ENCODE data around the gene NPRL2. TPM values are rescaled to one million over a fixed set of nuclear protein-coding genes. Genes with fewer than 3 reads are reported as not detected.

Gene NPRL2
- total RNA-seq, 1 experiment from 2014 or later, result 29.8 TPM

GRCh38 chr3:50304601-50305000, 46.0 kb downstream of the NPRL2 start:
- CTCF ChIA-PET, result no interaction called here
- POLR2A ChIA-PET, result no interaction called here
- Mint-ChIP-seq H3K4me1 (ENCODE audit: low read depth, unreplicated experiment) (peaks cover 5% of the 10 kb centered on the region), H3K36me3 (ENCODE audit: insufficient read depth, unreplicated experiment) (peaks cover 4% of the 10 kb centered on the region), H3K27ac (ENCODE audit: unreplicated experiment) (no peak overlapping the region), H3K9me3 (ENCODE audit: unreplicated experiment) (no peaks in the 10 kb centered on the region), H3K4me3 (ENCODE audit: unreplicated experiment) (no peak overlapping the region), H3K27me3 (ENCODE audit: insufficient read depth, unreplicated experiment) (no peaks in the 10 kb centered on the region)
- H3K4me1 ChIP-seq, result peaks cover 21% of the 10 kb centered on the region
- no peaks in the 10 kb centered on the region for H3K27me3 ChIP-seq (replicated peaks; ENCODE audit: control insufficient read depth, insufficient read depth, low read length)
- no TSS peak for BruUV-seq (replicated peaks)
- peaks cover 24% of the 10 kb centered on the region for H3K9me3 ChIP-seq
- no peak overlapping the region for H3K4me3 ChIP-seq (ENCODE audit: low read depth, low read length)
- TF ChIP-seq CTCF (IDR thresholded peaks at IDR 0.05; ENCODE audit: insufficient read depth in 1 of 2, low read depth in 1 of 2, low read length in 1 of 2, severe bottlenecking in 1 of 2, unreplicated experiment in 1 of 2), result no peak
- DNase-seq, result no peak
- intact Hi-C loops (cut with micrococcal nuclease; ENCODE audit: unreplicated experiment), result no loop called here
- H3K36me3 ChIP-seq (ENCODE audit: control insufficient read depth, insufficient read depth, low read length), result no peaks in the 10 kb centered on the region; the same call in 1 of the 2 replicates

DNA sequence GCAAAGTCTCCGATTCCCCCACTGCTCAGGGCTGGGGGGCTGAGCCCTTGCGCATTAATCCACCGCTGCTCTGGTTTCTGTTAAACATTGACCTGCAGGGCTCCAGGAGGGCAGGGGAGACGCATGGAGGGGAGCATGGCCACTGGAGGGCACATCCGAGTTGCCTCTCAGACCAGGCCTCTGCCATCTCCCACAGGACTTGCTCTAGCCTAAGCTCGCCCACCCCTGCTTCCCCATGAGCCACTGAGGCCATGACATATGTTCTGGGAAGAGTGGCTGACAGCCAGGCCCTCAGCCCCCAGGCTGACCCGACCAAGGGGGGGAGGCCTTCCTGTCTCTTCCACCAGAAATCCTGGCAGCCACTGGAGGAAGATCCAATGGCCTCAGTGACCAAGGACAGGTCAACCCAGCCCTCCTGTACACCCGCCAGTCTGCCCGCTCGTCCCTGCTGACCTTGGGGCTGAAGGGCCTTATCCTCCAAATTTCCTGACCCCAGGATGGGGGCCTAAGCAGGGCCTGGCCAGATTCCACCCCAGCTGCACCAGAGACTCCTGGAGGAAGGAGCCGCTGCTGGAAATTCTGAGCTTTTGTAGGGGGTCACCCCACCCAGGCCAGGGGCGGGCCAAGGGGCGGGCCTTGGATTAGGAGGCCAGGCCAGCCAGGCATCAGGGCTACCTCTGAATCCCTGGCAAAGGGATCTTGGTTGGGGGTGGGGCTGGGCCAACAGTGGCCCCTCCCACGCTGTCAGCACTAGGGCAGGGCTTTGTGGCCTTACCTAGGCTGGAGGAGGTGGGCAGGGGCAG, 47.4 kb downstream of the NPRL2 start, which contains the start of gene HYAL1:
Gene HYAL1, minus strand, starts transcription at position 562 of the 803 bp plus-strand sequence. CDS start 618 bp downstream, outside the sequence.
- POLR2A ChIA-PET, result no interaction called here
- Mint-ChIP-seq H3K27ac (ENCODE audit: unreplicated experiment) (no peak within 1 kb of the TSS), H3K27me3 (ENCODE audit: insufficient read depth, unreplicated experiment) (no peaks in the 10 kb centered on the region), H3K4me3 (ENCODE audit: unreplicated experiment) (no peak within 1 kb of the TSS), H3K36me3 (ENCODE audit: insufficient read depth, unreplicated experiment) (peaks cover 11% of the 10 kb centered on the region), H3K9me3 (ENCODE audit: unreplicated experiment) (no peaks in the 10 kb centered on the region), H3K4me1 (ENCODE audit: low read depth, unreplicated experiment) (peaks cover 7% of the 10 kb centered on the region)
- peaks cover 15% of the 10 kb centered on the region for H3K9me3 ChIP-seq
- H3K27me3 ChIP-seq (replicated peaks; ENCODE audit: control insufficient read depth, insufficient read depth, low read length), result no peaks in the 10 kb centered on the region
- intact Hi-C loops (cut with micrococcal nuclease; ENCODE audit: unreplicated experiment), result no loop called here
- TF ChIP-seq CTCF (IDR thresholded peaks at IDR 0.05; ENCODE audit: insufficient read depth in 1 of 2, low read depth in 1 of 2, low read length in 1 of 2, severe bottlenecking in 1 of 2, unreplicated experiment in 1 of 2), result peak in 1 of 2 experiments; percentile 40
- H3K36me3 ChIP-seq (ENCODE audit: control insufficient read depth, insufficient read depth, low read length), result no peaks in the 10 kb centered on the region; the same call in 1 of the 2 replicates
- H3K4me3 ChIP-seq (ENCODE audit: low read depth, low read length), result no peak within 1 kb of the TSS
- TSS peak; percentile 30 for BruUV-seq (replicated peaks)
- CTCF ChIA-PET, result interaction anchor here (0.7 to 1.5 kb wide), 4 partner anchors 12 to 34 kb away, joined by 3 to 12 read pairs (median 4); no protein-coding TSS in a partner anchor
- H3K4me1 ChIP-seq, result peaks cover 17% of the 10 kb centered on the region
- DNase-seq, result peak; percentile 65 to 67

- Mint-ChIP-seq H3K27me3 (ENCODE audit: insufficient read depth, unreplicated experiment) (no peaks in the 10 kb centered on the region), H3K27ac (ENCODE audit: unreplicated experiment) (no peak overlapping the region), H3K36me3 (ENCODE audit: insufficient read depth, unreplicated experiment) (peaks cover 11% of the 10 kb centered on the region), H3K4me1 (ENCODE audit: low read depth, unreplicated experiment) (peaks cover 11% of the 10 kb centered on the region), H3K9me3 (ENCODE audit: unreplicated experiment) (no peaks in the 10 kb centered on the region), H3K4me3 (ENCODE audit: unreplicated experiment) (no peak overlapping the region)
- ChIA-PET POLR2A (interaction anchor here (0.6 kb wide), 2 partner anchors 10 to 38 kb away, joined by 3 to 6 read pairs; partner anchors contain the start of gene IFRD2), CTCF (interaction anchor here (1.2 to 1.5 kb wide), 2 partner anchors 13 to 22 kb away, joined by 4 to 12 read pairs; no protein-coding TSS in a partner anchor)
- BruUV-seq (replicated peaks), result no TSS peak
- intact Hi-C loops (cut with micrococcal nuclease; ENCODE audit: unreplicated experiment), result no loop called here
- no peak overlapping the region for H3K4me3 ChIP-seq (ENCODE audit: low read depth, low read length)
- peaks cover 20% of the 10 kb centered on the region for H3K4me1 ChIP-seq
- TF ChIP-seq CTCF (IDR thresholded peaks at IDR 0.05; ENCODE audit: insufficient read depth in 1 of 2, low read depth in 1 of 2, low read length in 1 of 2, severe bottlenecking in 1 of 2, unreplicated experiment in 1 of 2), result no peak
- DNase-seq, result no peak
- no peaks in the 10 kb centered on the region for H3K27me3 ChIP-seq (replicated peaks; ENCODE audit: control insufficient read depth, insufficient read depth, low read length)
- peaks cover 10% of the 10 kb centered on the region for H3K9me3 ChIP-seq
- no peaks in the 10 kb centered on the region; the same call in 1 of the 2 replicates for H3K36me3 ChIP-seq (ENCODE audit: control insufficient read depth, insufficient read depth, low read length)
Measured at GRCh38 chr3:50302095-50303012, 48.2 kb downstream of the NPRL2 start.
